GM12892 (cell line): ENCODE data around the gene HMGA1. TPM values are rescaled to one million over a fixed set of nuclear protein-coding genes. Genes with fewer than 3 reads are reported as not detected.
A peak's percentile ranks its signal among the peaks of the same experiment; 100 is the strongest.

Source experiments
- DNase-seq: peaks from one replicate; pipeline ENCODE4 v3.0.0; 2011; ENCODE audit not compliant: insufficient read length
- FAIRE-seq: peaks from 2 replicates; lab custom pipeline; 2011; peaks lifted over from hg19 to GRCh38; lab: Jason Lieb, UNC
- POLR2A ChIP-seq: IDR thresholded peaks from 2 replicates; pipeline ENCODE4 v1.6.1; 2011; ENCODE audit warnings: low read depth, low read length, control low read depth
- POLR2AphosphoS5 ChIP-seq: IDR thresholded peaks from 2 replicates; pipeline ENCODE4 v1.6.1; 2011; ENCODE audit warnings: low read depth, low read length, control low read depth
- TAF1 ChIP-seq: IDR thresholded peaks from 2 replicates; pipeline ENCODE4 v1.6.1; 2011; ENCODE audit warnings: low read depth, mild to moderate bottlenecking, control low read depth, low read length, borderline replicate concordance
- polyA plus RNA-seq: library from polyadenylated mRNA; unstranded; fragments of >200 nt; gene quantifications from one replicate; pipeline ENCODE4 v1.2.1, GENCODE V29; 2012; ENCODE audit warnings: missing spikeins, inconsistent platforms; ENCODE audit not compliant: missing spikeins

Gene HMGA1, protein sequence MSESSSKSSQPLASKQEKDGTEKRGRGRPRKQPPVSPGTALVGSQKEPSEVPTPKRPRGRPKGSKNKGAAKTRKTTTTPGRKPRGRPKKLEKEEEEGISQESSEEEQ
- polyA plus RNA-seq: 159 TPM

DNA sequence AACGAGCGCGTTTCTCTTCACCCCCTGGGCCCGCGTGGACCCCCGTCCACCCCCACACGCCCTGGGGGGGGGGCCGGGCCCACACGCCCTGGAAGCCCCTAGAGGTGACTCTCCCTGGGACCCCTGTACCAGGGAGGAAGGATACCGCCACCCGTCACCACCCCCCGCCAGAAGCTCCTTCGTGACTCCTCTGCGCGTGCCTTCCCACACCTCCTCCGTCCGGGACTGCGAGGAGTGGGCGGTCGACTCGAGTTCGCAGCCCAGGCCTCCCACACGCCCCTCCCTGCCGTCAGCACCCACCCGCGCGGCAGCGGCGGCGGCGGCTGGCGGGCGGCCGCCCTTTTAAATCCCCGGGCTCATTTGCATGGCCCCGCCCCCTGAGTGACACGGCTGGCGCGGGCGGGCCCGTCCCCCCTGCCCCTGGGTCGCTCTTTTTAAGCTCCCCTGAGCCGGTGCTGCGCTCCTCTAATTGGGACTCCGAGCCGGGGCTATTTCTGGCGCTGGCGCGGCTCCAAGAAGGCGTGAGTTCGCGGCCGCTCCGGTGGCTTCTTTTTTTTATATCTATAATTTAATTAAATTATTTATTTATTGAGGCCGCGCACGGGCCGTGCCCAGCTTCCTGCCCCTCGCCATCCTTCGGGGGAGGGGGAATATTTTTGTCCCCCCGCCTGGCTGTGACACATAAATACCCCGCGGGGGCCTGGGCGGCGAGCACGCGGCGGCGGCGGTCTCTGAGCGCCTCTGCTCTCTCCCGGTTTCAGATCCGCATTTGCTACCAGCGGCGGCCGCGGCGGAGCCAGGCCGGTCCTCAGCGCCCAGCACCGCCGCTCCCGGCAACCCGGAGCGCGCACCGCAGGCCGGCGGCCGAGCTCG lies at the start of gene HMGA1:
TSS of gene HMGA1 (plus strand) at position 431 of the 873 bp plus-strand sequence. CDS start 3,908 bp downstream, outside the sequence.
- DNase-seq (peak; percentile 91), FAIRE-seq (peak; percentile 44)
- TF ChIP-seq POLR2AphosphoS5 (peak; percentile 99), TAF1 (peak; percentile 84), POLR2A (peak; percentile 99)

DNA sequence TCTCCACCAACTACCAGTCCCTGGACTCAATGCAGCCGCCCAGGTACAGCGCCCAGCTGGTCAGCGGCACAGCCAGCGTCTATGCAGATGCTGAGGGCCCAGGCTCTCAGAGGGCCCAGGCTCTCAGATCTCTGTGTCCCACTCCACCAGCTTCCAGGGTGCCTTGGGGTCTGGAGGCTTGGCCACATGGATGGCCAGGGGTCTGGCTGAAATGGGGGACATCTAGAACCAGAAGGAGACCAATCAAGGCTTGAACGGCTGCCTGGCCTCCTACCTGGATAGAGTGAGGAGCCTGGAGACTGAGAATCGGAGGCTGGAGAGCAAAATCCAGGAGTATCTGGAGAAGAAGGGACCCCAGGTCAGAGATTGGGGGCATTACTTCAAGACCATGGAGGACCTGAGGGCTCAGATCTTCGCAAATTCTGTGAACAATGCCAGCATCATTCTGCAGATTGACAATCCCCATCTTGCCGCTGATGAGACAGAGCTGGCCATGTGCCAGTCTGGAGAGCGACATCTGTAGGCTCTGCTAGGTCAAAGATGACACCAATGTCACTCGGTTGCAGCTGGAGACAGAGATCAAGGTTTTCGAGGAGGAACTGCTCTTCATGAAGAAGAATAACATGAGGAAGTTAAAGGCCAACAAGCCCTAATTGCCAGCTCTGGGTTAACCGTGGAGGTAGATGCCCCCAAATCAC lies 46.7 kb upstream of the HMGA1 start:
- DNase-seq (no peak), FAIRE-seq (no peak)
- no peak for TF ChIP-seq POLR2AphosphoS5
- no peak for TF ChIP-seq TAF1
- no peak for TF ChIP-seq POLR2A

DNA sequence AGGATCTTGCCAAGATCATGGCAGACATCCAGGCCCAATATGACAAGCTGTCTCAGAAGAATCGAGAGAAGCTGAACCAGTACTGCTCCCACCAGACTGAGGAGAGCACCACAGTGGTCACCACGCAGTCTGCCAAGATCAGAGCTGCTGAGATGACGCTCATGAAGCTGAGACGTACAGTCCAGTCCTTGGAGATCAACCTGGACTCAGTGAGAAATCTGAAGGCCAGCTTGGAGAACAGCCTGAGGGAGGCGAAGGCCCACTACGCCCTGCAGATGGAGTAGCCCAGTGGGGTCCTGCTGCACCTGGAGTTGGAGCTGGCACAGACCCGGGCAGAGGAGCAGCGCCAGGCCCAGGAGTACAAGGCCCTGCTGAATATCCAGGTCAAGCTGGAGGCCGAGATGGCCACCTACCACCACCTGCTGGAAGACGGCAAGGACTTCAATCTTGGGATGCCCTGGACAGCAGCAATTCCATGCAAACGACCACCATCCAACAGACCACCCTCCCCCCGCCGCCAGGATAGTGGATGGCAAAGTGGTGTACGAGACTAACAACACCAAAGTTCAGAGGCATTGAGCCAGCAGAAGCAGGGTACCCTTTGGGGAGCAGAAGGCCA lies 46.1 kb upstream of the HMGA1 start:
- TF ChIP-seq POLR2A: no peak
- no peak for TF ChIP-seq TAF1
- no peak for TF ChIP-seq POLR2AphosphoS5
- FAIRE-seq (no peak), DNase-seq (no peak)

DNA sequence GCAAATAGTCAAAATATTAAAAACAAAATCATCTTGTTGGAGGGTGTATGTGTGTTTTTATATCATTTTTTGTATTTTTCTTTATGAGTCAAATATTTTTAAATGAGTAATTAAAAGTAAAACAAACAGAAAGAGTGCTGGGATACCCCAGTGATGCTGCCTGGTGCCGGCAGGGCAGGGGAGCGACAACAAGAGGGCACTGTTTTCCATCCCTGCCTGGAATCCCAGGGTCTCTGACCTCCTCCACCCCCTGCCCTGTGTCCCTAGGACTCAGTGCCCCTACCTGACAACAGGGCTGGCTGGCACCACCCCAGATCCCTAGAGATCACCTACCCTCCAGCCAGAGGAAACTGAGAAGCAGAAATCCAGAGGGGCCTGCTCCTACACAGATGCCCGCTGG lies 41.9 kb upstream of the HMGA1 start:
- no peak for DNase-seq
- TF ChIP-seq POLR2A (no peak), TAF1 (no peak), POLR2AphosphoS5 (no peak)
- FAIRE-seq: no peak

DNA sequence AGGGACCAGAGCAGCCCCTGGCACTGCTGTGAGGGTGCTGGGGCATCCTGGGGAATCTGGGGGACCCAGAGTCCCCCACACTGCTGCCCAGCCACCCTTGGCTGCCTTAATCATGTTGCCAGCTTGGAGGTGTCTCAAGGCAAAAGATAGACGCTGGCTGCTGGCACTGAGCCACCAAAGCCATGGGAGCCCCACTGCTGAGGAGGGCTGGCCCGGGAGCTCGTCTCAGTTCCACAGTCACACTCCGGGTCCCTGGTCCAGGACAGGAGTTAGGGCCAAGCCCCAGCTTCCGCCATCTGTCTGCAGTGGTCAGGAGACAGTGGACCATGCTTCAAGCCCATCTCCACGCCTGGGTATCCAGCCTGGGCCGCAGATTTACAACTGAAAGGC lies 41.0 kb upstream of the HMGA1 start:
- FAIRE-seq (no peak), DNase-seq (no peak)
- TF ChIP-seq POLR2AphosphoS5 (no peak), TAF1 (no peak), POLR2A (no peak)

DNA sequence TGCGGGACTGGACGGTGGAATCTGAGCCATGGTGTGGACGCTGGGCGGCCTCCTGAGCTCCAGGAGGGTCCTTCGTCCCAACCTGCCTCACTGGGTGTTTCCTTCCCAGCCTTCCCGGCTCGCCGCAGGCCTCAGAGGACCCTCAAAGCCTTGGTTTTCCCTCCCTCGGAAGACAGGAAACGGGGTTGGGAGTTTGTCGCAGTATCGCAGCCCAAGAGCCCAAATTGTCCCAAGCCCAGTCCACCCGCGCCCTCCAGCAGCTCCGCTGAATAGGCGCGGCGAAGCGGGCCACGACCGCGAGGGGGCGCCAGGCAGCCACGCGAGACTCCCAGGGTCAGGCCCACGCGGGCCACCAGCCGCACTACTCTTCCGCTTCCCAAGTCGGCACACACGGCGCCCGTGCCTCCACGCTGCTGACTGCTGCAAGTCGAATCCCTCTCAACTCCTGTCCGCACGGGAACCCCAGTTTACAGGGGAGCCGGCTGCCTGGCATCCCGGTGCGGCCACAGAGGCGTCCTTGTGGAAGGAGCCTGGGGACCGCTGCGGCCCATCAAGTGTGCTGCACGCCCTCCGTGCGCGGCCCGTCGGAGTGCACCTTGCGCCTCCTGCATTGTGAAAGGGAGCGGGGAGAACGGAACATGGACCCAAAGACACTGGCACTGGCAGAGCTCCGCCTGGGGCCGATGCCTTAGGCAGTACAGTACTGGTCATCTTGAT lies 40.4 kb upstream of the HMGA1 start:
- peak; percentile 81 for FAIRE-seq
- DNase-seq: peak; percentile 92

DNA sequence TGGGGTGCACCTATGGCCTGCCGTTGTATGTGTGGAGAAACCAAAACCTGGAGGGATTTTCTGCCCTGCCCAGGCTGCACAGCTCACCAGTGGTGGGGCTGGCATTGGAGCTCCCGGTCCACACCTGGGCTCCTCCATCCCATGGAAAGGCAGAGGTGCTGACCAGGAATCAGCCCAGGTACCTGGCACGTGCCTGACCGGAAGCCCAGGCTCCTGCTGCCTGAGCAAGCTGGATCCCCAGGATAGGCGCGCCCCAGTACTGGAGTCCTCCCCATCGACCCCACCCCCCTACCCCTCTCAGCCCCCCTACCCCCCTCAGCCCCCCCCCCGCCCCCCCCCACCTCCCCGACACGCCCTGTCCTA lies 39.9 kb upstream of the HMGA1 start:
- no peak for DNase-seq
- FAIRE-seq: no peak
- TF ChIP-seq TAF1: no peak
- TF ChIP-seq POLR2AphosphoS5: no peak
- TF ChIP-seq POLR2A: no peak

More for the DNA sequence above, 40.4 kb upstream of the HMGA1 start:
- no peak for TF ChIP-seq POLR2AphosphoS5
- 0 out of 2 replicates have a peak, but pooled peaks have one; percentile 43 for TF ChIP-seq POLR2A
- TF ChIP-seq TAF1: no peak

DNA sequence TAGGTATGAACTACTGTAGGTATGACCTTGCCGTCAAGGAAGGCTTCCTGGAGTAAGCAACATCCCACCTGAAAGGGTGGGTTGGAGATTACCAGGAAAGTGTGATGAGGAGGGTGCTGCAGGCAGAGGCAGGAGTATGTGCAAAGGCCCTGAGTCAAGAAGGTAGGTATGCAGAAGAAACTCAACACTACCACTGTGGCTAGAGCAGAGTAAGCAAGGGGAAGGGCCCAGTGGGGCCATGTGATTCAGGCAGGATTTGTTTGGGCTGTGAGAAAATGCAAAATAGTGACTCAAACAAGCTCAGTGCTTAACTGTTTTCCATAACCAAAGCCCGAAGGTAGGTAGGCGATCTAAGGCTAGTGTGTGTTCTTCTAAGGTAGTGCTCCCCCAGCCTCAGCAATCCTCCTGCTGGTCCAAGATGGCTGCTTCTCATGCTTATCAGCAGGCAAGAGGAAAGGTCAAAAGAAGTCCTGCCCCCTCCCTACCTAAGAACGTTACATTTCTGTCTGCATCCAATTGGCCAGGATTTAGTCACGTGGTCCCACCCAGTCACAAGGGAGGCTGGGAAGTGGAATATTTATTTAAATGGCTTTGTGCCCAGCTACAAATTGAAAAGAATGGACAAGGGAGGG lies 36.2 kb upstream of the HMGA1 start:
- FAIRE-seq: no peak
- no peak for DNase-seq
- TF ChIP-seq POLR2AphosphoS5 (no peak), TAF1 (no peak), POLR2A (no peak)

DNA sequence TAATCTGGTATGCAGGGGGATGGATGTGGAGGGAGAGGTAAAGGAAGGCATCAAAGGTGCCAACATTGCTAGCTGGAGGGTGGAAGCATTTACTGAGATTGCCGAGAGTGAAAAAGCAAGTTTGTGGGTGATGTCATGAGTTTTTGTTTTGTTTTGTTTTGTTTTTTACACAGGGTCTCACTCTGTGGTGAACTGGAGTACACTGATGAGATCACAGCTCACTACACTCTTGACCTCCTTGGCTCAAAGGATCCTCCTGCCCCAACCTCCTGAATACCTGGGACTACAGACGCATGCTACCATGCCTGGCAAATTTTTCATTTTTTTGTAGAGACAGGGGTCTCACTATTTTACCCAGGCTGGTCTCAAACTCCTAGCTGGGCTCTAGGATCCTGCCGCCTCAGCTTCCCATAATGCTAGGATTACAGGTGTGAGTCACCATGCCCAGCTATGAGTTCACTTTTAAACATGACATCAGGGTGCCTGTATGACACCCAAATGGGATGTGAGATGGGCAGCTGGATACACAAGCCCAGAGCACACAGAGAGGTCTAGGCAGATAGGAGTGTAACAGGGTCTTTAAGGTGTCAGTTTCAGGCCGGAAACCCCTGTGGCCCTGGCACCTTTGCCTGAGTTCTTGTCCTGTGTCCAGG lies 35.1 kb upstream of the HMGA1 start:
- no peak for DNase-seq
- FAIRE-seq: no peak
- no peak for TF ChIP-seq POLR2A

DNA sequence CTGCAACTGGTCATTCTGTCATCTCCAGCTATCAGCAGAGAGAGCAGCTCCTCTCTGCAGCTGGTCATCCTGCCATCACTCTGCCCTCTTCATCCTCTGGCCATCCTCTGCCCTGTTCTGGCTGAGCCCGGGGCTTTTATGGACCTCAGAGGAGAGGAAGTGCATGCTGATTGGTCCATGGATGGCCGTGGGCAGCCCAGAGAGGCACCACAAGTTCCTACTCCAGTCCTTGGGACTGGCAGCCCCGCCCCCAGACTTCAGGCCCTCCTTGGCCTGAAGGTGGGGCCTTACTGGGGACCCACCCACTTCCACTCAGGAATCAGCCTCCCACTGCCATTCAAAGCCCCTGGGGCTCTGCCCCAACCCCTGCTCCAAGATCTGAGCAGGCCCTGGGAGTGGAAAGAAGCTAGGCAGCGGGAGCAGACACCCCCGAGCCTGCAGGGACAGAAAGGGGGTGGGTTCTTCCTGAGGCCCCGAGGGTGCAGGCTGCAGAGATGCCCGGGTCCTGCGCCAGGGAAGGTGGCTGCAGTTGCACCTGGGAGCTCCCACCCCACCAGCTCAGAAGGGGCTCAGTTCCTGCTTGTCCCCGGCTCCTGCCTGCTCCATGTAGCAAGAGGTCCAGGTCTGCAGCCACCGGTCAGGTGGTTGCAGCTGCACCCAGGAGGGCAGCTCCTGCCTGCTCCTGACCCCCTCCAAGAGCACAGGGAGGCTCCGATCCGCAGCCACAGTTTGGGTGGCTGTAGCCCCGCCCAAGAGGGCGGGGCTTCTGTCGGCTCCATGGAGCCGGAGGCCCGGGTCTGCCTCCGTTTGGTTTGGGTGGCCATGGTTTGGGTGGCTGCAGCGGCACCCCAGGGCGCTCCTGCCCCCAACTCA lies 34.1 kb upstream of the HMGA1 start:
- DNase-seq: no peak
- TF ChIP-seq POLR2A (no peak), POLR2AphosphoS5 (no peak), TAF1 (no peak)
- FAIRE-seq: no peak
